SHP77 (cell line): ENCODE data around the gene CDKN2B-AS1.

Source experiments
- DNase-seq, 2 experiments: peaks; one replicate each; lab custom pipeline; 2025; lab: John Stamatoyannopoulos, UW

Gene CDKN2B-AS1

GRCh38 chr9:22005702-22006606 lies 11.4 kb downstream of the CDKN2B-AS1 start:
- no peak for DNase-seq

GRCh38 chr9:22008384-22008716 lies 13.8 kb downstream of the CDKN2B-AS1 start:
- no peak for DNase-seq

GRCh38 chr9:22008717-22009505 lies 14.3 kb downstream of the CDKN2B-AS1 start, which contains the start of gene CDKN2B:
CDKN2B (minus strand) TSS chr9:22009305; CDS start chr9:22008953, 352 bp downstream.
- DNase-seq = peak; percentile 75 to 79

- DNase-seq = no peak
Measured at GRCh38 chr9:22009506-22009867, 14.9 kb downstream of the CDKN2B-AS1 start.

GRCh38 chr9:22010866-22011625 lies 16.5 kb downstream of the CDKN2B-AS1 start:
- no peak for DNase-seq

GRCh38 chr9:22022396-22022795 lies 27.8 kb downstream of the CDKN2B-AS1 start:
- no peak for DNase-seq

GRCh38 chr9:22026696-22027095 lies 32.1 kb downstream of the CDKN2B-AS1 start:
- DNase-seq = no peak

GRCh38 chr9:22028394-22028793 lies 33.8 kb downstream of the CDKN2B-AS1 start:
- DNase-seq = no peak

GRCh38 chr9:22029231-22029630 lies 34.6 kb downstream of the CDKN2B-AS1 start:
- DNase-seq = no peak

- no peak for DNase-seq
Measured at GRCh38 chr9:22030101-22030598, 35.6 kb downstream of the CDKN2B-AS1 start.

- no peak for DNase-seq
Measured at GRCh38 chr9:22031655-22032411, 37.2 kb downstream of the CDKN2B-AS1 start.

- no peak for DNase-seq
Measured at GRCh38 chr9:22033012-22033630, 38.5 kb downstream of the CDKN2B-AS1 start.

GRCh38 chr9:22035591-22036011 lies 41.0 kb downstream of the CDKN2B-AS1 start:
- no peak for DNase-seq

GRCh38 chr9:22036866-22037626 lies 42.5 kb downstream of the CDKN2B-AS1 start:
- DNase-seq = no peak

GRCh38 chr9:22037954-22038690 lies 43.5 kb downstream of the CDKN2B-AS1 start:
- no peak for DNase-seq

GRCh38 chr9:22039258-22039657 lies 44.7 kb downstream of the CDKN2B-AS1 start:
- no peak for DNase-seq

- DNase-seq = no peak
Measured at GRCh38 chr9:22040760-22041159, 46.2 kb downstream of the CDKN2B-AS1 start.

- DNase-seq = no peak
Measured at GRCh38 chr9:22041344-22041743, 46.8 kb downstream of the CDKN2B-AS1 start.

GRCh38 chr9:22041775-22042174 lies 47.2 kb downstream of the CDKN2B-AS1 start:
- DNase-seq = no peak
